Hepatocyte (in vitro differentiated cells): Measurements from ENCODE around the gene PTPRM. TPM values are rescaled to one million over a fixed set of nuclear protein-coding genes. Genes with fewer than 3 reads are reported as not detected.

Source experiments
- DNase-seq: peaks from one replicate; pipeline ENCODE4 v3.0.0-alpha.2; 2016; ENCODE audit warnings: low spot score
- H2AFZ ChIP-seq: fragments of 200-600 bp; sonication (generic); 2 replicates; pipeline ENCODE4 v1.6.0; 2016; ENCODE audit warnings: antibody characterized with exemption, mild to moderate bottlenecking
- H3K27ac ChIP-seq: fragments of 200-600 bp; sonication (generic); 2 replicates; pipeline ENCODE4 v1.5.1; 2016; ENCODE audit warnings: mild to moderate bottlenecking
- H3K27me3 ChIP-seq: fragments of 200-600 bp; sonication (generic); 2 replicates; pipeline ENCODE4 v1.6.1; 2016
- H3K36me3 ChIP-seq: fragments of 200-600 bp; sonication (generic); replicated peaks from 2 replicates; pipeline ENCODE4 v1.5.1; 2016; ENCODE audit warnings: low read depth; ENCODE audit not compliant: insufficient read depth
- H3K4me1 ChIP-seq: fragments of 200-600 bp; sonication (generic); 2 replicates; pipeline ENCODE4 v1.5.1; 2016; ENCODE audit warnings: mild to moderate bottlenecking, moderate library complexity; ENCODE audit not compliant: insufficient read depth
- H3K4me2 ChIP-seq: fragments of 200-600 bp; sonication (generic); 2 replicates; pipeline ENCODE4 v1.6.0; 2016
- H3K4me3 ChIP-seq: fragments of 200-600 bp; sonication (generic); 2 replicates; pipeline ENCODE4 v1.5.1; 2016; ENCODE audit warnings: mild to moderate bottlenecking
- H3K79me2 ChIP-seq: fragments of 200-600 bp; sonication (generic); 2 replicates; pipeline ENCODE4 v1.6.0; 2017; ENCODE audit warnings: mild to moderate bottlenecking
- H3K9me2 ChIP-seq: fragments of 200-600 bp; sonication (generic); replicated peaks from 2 replicates; pipeline ENCODE4 v1.6.0; 2017; ENCODE audit warnings: mild to moderate bottlenecking; ENCODE audit not compliant: insufficient read depth
- H3K9me3 ChIP-seq: fragments of 200-600 bp; sonication (generic); 2 replicates; pipeline ENCODE4 v1.5.1; 2016; ENCODE audit warnings: low read depth, mild to moderate bottlenecking
- H4K20me1 ChIP-seq: fragments of 200-600 bp; sonication (generic); 2 replicates; pipeline ENCODE4 v1.6.0; 2016; ENCODE audit warnings: mild to moderate bottlenecking; ENCODE audit not compliant: insufficient read depth, poor library complexity, severe bottlenecking
- CTCF ChIP-seq: fragments of 200-600 bp; sonication (generic); IDR thresholded peaks from 2 replicates; pipeline ENCODE4 v1.5.1; 2016; ENCODE audit warnings: antibody characterized with exemption, mild to moderate bottlenecking; ENCODE audit not compliant: poor library complexity
- EZH2 ChIP-seq: fragments of 200-600 bp; sonication (generic); IDR thresholded peaks from 2 replicates; pipeline ENCODE4 v1.6.1; 2016; ENCODE audit warnings: antibody characterized with exemption, mild to moderate bottlenecking, borderline replicate concordance
- EZH2phosphoT487 ChIP-seq: fragments of 200-600 bp; sonication (generic); IDR thresholded peaks from one replicate; pipeline ENCODE4 v1.6.1; 2018; ENCODE audit warnings: antibody characterized with exemption, mild to moderate bottlenecking, low read depth, moderate library complexity; ENCODE audit not compliant: unreplicated experiment, severe bottlenecking
- WGBS: methylation state at CpG from one replicate; pipeline ENCODE4 v1.1.6; 2016; ENCODE audit warnings: low lambda C conversion rate; ENCODE audit errors: missing lambda C conversion rate; 5-methylcytosine and 5-hydroxymethylcytosine counted together
- polyA plus RNA-seq: library from polyadenylated mRNA; unstranded; fragments of >200 nt; fragmentation: Nextera tagmentation; extraction: Ambion mirVana; gene quantifications from 2 replicates; pipeline ENCODE4 v1.2.1, GENCODE V29; 2016
- total RNA-seq: library from RNA; depleted of rRNA; stranded (reverse); fragments of >200 nt; gene quantifications from 2 replicates; pipeline ENCODE4 v1.2.3, GENCODE V29; 2014

Gene PTPRM
- total and polyA plus RNA-seq, 2 experiments from 2014 or later: 26.1 to 47.4 TPM

GRCh38 chr18:8196238-8196637 lies 629.1 kb downstream of the PTPRM start:
- WGBS: 96% methylated on average over 4 of the region's 4 CpGs
- H2AFZ ChIP-seq: no peak overlapping the region
- no peak overlapping the region for H3K4me2 ChIP-seq
- no peaks in the 10 kb centered on the region for H4K20me1 ChIP-seq
- DNase-seq: no peak
- H3K79me2 ChIP-seq: no peaks in the 10 kb centered on the region
- H3K9me2 ChIP-seq: no peaks in the 10 kb centered on the region
- H3K27me3 ChIP-seq: no peaks in the 10 kb centered on the region
- H3K27ac ChIP-seq: no peak overlapping the region
- no peaks in the 10 kb centered on the region for H3K9me3 ChIP-seq
- no peak for TF ChIP-seq CTCF
- no peak for TF ChIP-seq EZH2
- no peak for TF ChIP-seq EZH2phosphoT487
- H3K36me3 ChIP-seq: no peaks in the 10 kb centered on the region
- H3K4me1 ChIP-seq: no peaks in the 10 kb centered on the region
- no peak overlapping the region for H3K4me3 ChIP-seq

DNA sequence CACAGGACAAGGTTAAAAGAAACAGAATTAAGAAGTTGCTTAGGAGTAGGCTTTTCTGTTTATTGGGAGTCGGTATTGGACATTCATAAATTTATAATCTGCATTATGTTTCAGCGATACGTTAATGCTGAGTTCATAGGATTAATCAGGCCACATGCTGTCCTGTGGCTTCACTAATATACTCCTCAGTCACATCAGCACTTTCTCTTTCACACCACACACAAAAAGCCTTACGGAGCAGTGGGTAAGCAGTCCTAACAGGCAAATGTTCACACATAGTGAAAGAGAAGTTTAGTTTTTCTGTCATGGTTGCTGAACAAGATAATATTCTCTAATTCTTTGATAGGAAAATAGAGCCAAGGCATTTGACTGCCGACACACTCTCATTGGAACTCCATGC lies 630.4 kb downstream of the PTPRM start:
- DNase-seq: no peak
- 95% methylated on average over 5 of the region's 5 CpGs for WGBS

DNA sequence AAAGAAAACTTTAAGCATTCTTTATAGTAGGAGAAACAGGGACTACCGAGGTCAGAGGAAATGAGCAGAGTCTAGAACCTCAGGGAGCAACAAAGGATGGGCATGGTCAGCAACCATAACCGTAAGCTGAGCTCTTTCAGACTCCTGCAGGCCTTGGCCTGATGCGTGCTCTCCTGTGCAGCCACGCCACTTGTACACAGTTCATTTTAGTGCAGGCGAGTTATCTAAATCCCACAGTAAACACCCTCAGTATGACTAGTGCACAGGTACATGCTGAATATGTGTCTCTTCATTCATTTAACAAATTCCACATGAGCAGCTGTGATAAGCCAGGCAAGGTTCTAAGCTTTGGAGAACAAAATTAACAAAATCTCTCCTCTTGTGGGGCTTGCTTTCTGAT lies 640.9 kb downstream of the PTPRM start:
- Histone ChIP-seq H2AFZ (no peak overlapping the region), H3K79me2 (no peaks in the 10 kb centered on the region), H3K4me3 (no peak overlapping the region), H3K36me3 (no peaks in the 10 kb centered on the region), H3K4me2 (no peak overlapping the region), H4K20me1 (no peaks in the 10 kb centered on the region), H3K9me2 (no peaks in the 10 kb centered on the region), H3K27ac (no peak overlapping the region), H3K4me1 (no peaks in the 10 kb centered on the region), H3K27me3 (no peaks in the 10 kb centered on the region), H3K9me3 (no peaks in the 10 kb centered on the region)
- 72% methylated on average over 5 of the region's 5 CpGs for WGBS
- peak; percentile 54 for DNase-seq
- TF ChIP-seq EZH2: no peak
- TF ChIP-seq EZH2phosphoT487: no peak
- TF ChIP-seq CTCF: no peak

More for the DNA sequence above, 630.4 kb downstream of the PTPRM start:
- Histone ChIP-seq H3K79me2 (no peaks in the 10 kb centered on the region), H3K27me3 (no peaks in the 10 kb centered on the region), H3K4me3 (no peak overlapping the region), H3K4me1 (no peaks in the 10 kb centered on the region), H3K36me3 (no peaks in the 10 kb centered on the region), H3K27ac (no peak overlapping the region), H4K20me1 (no peaks in the 10 kb centered on the region), H3K9me3 (no peaks in the 10 kb centered on the region), H3K9me2 (no peaks in the 10 kb centered on the region), H2AFZ (no peak overlapping the region), H3K4me2 (no peak overlapping the region)
- TF ChIP-seq EZH2phosphoT487 (no peak), EZH2 (no peak), CTCF (no peak)

GRCh38 chr18:8208716-8209115 lies 641.6 kb downstream of the PTPRM start:
- no peak overlapping the region for H3K4me2 ChIP-seq
- H3K36me3 ChIP-seq: no peaks in the 10 kb centered on the region
- no peaks in the 10 kb centered on the region for H3K4me1 ChIP-seq
- no peak overlapping the region for H2AFZ ChIP-seq
- H3K4me3 ChIP-seq: no peak overlapping the region
- no peaks in the 10 kb centered on the region for H3K9me3 ChIP-seq
- WGBS: 71% methylated on average over 6 of the region's 6 CpGs
- H3K9me2 ChIP-seq: no peaks in the 10 kb centered on the region
- no peaks in the 10 kb centered on the region for H3K27me3 ChIP-seq
- H3K27ac ChIP-seq: no peak overlapping the region
- no peak for TF ChIP-seq CTCF
- no peak for TF ChIP-seq EZH2
- no peak for TF ChIP-seq EZH2phosphoT487
- H4K20me1 ChIP-seq: no peaks in the 10 kb centered on the region
- DNase-seq: no peak
- H3K79me2 ChIP-seq: no peaks in the 10 kb centered on the region
